NCI-H187 treated with DMSO at 0.1 percent for 48 hours (cell line): ENCODE data around the gene PAPPA.

Experiments used
- DNase-seq: peaks from one replicate; lab custom pipeline; 2025; lab: John Stamatoyannopoulos, UW

Gene PAPPA

DNA sequence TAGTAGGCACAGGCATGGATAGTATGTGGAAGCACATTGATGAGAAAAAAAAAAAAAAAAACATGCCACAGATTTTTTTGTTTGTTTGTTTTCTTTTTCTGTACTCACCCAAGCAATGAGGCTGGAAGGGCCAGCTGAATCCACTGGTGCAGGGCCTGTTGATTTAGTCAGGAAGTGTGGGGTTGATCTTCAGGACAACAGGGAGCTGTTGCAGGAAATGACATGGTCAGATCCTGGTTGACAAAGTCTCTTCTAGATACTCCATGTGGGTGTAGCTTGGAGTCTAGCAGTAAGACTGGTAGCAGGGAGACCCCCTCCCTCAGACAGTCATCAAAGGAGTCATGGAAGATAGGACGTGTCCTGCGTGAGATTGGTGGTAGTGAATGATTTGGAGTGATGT lies 191.8 kb downstream of the PAPPA start:
- DNase-seq, result no peak

DNA sequence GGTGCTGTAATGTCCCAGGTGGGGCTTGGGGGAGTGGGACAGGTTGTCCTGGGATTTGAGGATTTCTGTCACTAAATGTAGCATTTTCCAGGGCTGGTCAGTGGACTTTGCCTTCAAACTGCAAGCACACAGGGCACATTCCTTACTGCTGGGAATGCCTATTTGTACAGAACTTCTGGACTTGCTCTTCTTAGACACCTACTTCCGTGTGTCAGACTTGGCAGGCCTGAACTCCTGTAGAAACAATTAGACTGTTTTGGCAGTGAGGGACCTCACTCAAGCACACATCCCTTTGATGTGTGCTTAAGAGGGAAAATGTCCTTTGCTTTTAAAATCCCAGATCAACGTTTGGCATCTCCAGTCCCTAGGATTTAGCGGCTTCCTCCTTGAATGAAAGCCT lies 192.2 kb downstream of the PAPPA start:
- no peak for DNase-seq

GRCh38 chr9:116349684-116350083 lies 196.1 kb downstream of the PAPPA start:
- DNase-seq, result no peak

- DNase-seq, result no peak
Measured at GRCh38 chr9:116350213-116350612, 196.6 kb downstream of the PAPPA start.

DNA sequence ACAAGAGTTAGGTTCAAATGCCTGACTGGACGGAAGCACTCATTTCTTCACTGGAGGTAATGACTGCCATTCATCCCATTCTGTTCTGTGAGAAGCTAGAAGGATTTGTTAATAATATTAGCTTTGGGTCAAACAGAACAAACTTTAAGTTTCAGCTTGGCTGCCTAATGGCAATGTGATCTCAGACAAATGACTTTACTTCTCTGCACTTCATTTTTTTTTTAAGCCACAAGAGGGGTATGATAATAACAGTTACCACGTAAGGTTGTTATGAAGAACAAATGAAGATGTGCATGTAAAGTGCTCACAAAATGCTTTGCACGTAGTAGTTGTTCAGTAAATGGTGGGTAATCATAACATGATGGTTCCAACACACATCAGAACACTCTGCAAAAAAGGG lies 199.4 kb downstream of the PAPPA start:
- DNase-seq, result no peak

GRCh38 chr9:116355153-116355921 lies 201.7 kb downstream of the PAPPA start:
- no peak for DNase-seq

DNA sequence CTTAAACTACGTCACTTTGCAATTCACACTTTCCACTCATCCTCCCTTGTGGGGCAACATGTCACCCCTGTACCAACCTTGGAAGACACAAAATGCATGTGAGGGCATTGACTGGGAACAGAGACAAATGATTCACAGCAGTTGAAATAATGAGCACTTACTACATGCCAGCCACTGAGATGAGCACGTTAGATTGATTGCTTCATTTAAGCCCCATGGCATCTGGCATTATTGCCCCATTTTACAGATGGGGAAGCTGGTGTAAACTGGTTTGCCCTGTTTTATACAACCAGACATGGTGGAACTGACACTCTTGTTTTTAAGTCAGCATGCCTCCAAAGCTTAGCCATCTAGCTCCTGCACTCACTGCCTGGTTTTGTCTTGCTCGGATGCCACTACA lies 204.7 kb downstream of the PAPPA start:
- no peak for DNase-seq

DNA sequence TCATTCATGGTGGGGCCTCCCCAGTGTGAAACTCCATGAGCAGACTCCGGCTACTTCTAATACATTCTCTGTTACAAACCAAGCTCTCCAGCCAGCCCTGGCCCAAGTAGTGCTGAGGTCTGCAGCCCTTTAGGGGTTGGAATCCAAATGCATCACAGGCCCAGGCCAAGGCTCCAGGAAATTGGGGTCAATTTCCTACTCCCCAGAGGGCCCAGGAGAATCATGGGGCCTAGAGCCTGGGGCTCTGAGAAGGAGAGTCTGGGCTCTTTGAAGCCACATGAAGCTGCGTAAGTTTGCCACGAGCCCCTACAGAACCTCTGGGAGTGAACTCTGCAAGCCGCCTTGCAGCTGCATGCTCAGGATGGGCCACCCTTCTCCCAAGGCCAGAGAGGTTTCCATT lies 206.4 kb downstream of the PAPPA start:
- DNase-seq, result no peak

DNA sequence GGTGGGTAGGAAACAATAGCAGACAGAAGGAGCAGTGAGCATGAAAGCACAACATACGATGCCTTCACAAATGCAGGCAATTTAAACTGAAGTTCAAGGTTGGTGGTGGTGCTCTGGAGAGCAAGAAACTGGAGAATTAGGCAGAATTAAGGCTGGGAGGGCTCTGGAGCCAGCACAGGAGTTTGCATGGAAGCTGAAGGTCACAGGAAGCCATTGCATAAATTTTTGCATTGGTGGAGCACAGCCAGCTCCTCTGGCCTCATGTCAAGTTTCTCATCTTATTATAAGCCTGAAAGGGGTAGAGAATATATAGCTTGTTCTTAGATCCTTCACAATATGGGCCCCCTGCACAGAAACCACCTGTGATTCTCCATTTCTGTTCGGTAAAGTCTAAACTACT lies 207.4 kb downstream of the PAPPA start:
- no peak for DNase-seq

DNA sequence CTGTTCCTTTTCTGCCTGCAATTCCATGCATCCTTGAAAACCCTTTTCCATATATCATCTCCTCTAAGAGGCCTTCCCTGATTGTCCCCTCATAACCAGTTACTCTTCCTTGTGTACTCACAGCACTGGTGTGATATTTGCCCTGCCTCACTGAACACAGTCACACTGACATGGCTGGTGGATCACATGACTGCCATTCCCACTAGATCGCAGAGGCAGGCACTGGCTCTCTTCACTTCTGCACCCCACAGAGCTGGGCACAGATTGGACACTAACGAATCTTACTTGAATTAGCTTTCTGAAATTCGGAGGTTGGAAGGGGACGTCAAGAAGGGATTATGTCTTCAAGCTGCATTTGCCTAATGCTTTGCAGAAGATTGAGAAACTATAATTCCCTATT lies 208.0 kb downstream of the PAPPA start:
- DNase-seq, result no peak

- DNase-seq, result no peak
Measured at GRCh38 chr9:116362493-116362892, 208.9 kb downstream of the PAPPA start.

- no peak for DNase-seq
Measured at GRCh38 chr9:116365056-116365471, 211.5 kb downstream of the PAPPA start.

- DNase-seq, result no peak
Measured at GRCh38 chr9:116366241-116366640, 212.7 kb downstream of the PAPPA start.

DNA sequence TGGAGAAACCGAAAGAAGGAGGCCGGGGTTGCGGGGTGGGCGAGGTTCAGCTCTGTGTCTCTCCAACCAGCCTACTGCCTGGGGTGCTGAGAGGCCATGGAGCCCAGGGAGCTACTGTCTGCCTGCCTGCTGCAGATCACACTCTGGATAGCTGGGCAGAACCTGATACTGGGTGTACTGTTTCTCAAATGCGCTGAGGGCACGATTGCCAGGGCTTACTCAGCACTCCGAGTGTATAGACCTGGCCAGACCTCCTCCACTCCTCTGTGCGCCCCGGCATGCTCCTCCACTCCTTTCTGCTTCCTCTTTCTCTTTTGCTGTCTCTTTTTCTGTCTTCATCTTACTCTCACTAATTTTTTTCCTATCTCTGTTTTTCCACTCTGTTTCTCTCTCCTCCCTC lies 215.1 kb downstream of the PAPPA start:
- DNase-seq, result no peak

- DNase-seq, result no peak
Measured at GRCh38 chr9:116369706-116370105, 216.1 kb downstream of the PAPPA start.

DNA sequence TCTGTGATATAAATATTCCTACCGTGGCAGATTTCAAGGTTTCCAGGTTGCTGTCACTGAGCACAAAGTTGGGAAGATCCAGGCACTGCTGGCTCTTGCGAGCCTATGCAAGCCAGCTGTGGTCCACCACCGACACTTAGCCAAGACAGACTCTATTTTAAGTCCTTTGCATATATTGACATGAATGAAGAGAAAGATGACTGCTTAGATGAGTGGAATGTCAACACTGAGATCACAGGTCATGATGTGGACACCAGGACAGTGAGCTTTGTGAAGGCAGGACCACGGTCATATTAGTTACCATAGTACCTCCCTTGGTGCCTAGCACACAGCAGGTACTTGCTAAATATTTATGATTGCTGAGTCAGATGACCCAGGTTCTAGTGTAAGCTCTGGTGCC lies 217.0 kb downstream of the PAPPA start:
- no peak for DNase-seq

- DNase-seq, result no peak
Measured at GRCh38 chr9:116372081-116372673, 218.6 kb downstream of the PAPPA start.

GRCh38 chr9:116372786-116373185 lies 219.2 kb downstream of the PAPPA start:
- DNase-seq, result no peak

GRCh38 chr9:116377179-116377798 lies 223.7 kb downstream of the PAPPA start:
- no peak for DNase-seq

GRCh38 chr9:116378873-116379272 lies 225.3 kb downstream of the PAPPA start:
- no peak for DNase-seq

GRCh38 chr9:116379821-116380220 lies 226.2 kb downstream of the PAPPA start:
- DNase-seq, result no peak

- no peak for DNase-seq
Measured at GRCh38 chr9:116380496-116380995, 227.0 kb downstream of the PAPPA start.

- DNase-seq, result no peak
Measured at GRCh38 chr9:116381350-116381749, 227.8 kb downstream of the PAPPA start.
